HepG2 (cell line): ENCODE measurements around the gene DDRGK1. TPM values are rescaled to one million over a fixed set of nuclear protein-coding genes. Genes with fewer than 3 reads are reported as not detected.

ENCODE experiments used
- ARNT2 ChIP-seq: sonication (generic); formaldehyde crosslinking; IDR thresholded peaks from 2 replicates; pipeline ENCODE4 v1.8.0; 2022; ENCODE audit warnings: mild to moderate bottlenecking, low read depth, missing genetic modification reagents, moderate library complexity
- ATRX ChIP-seq: sonication (generic); formaldehyde crosslinking; IDR thresholded peaks from 2 replicates; pipeline ENCODE4 v1.4.0; 2020; ENCODE audit warnings: missing genetic modification reagents, borderline replicate concordance
- CAMTA2 ChIP-seq: sonication (generic); formaldehyde crosslinking; IDR thresholded peaks from 2 replicates; pipeline ENCODE4 v1.4.0; 2020; ENCODE audit warnings: mild to moderate bottlenecking, missing genetic modification reagents, borderline replicate concordance
- ETV5 ChIP-seq: IDR thresholded peaks from 2 replicates; pipeline ENCODE4 v1.6.1; 2018; ENCODE audit warnings: missing biosample characterization, missing genetic modification reagents, inconsistent platforms, borderline replicate concordance
- EZH2 ChIP-seq: conservative IDR thresholded peaks from 2 replicates; pipeline ENCODE4 v1.6.1; 2012; ENCODE audit warnings: mild to moderate bottlenecking, low read depth, low read length, moderate library complexity
- GLI4 ChIP-seq: sonication (generic); formaldehyde crosslinking; IDR thresholded peaks from 2 replicates; pipeline ENCODE4 v1.5.1; 2020; ENCODE audit warnings: missing genetic modification reagents, mild to moderate bottlenecking, moderate library complexity, borderline replicate concordance
- HOXA5 ChIP-seq: sonication (generic); formaldehyde crosslinking; IDR thresholded peaks from 2 replicates; pipeline ENCODE4 v1.4.0; 2020; ENCODE audit warnings: missing genetic modification reagents
- KDM5B ChIP-seq: sonication (generic); formaldehyde crosslinking; IDR thresholded peaks from 2 replicates; pipeline ENCODE4 v1.4.0; 2020; ENCODE audit warnings: missing genetic modification reagents, mild to moderate bottlenecking, borderline replicate concordance
- PAF1 ChIP-seq: IDR thresholded peaks from 2 replicates; pipeline ENCODE4 v1.6.1; 2016; ENCODE audit warnings: missing genetic modification reagents, missing compliant biosample characterization
- POLR2A ChIP-seq, 2 experiments: IDR thresholded peaks; 2 replicates each; pipeline ENCODE4 v1.6.1; 2011; ENCODE audit warnings: low read depth in 2 of 2, low read length in 2 of 2, mild to moderate bottlenecking in 1 of 2, moderate library complexity in 1 of 2; ENCODE audit not compliant: insufficient read depth in 1 of 2
- RXRB ChIP-seq: IDR thresholded peaks from 2 replicates; pipeline ENCODE4 v1.6.1; 2016; ENCODE audit warnings: borderline replicate concordance, missing genetic modification reagents, missing compliant biosample characterization
- SATB2 ChIP-seq: sonication (generic); formaldehyde crosslinking; IDR thresholded peaks from 2 replicates; pipeline ENCODE4 v1.5.0; 2020; ENCODE audit warnings: missing genetic modification reagents
- SP4 ChIP-seq: sonication (generic); formaldehyde crosslinking; IDR thresholded peaks from 2 replicates; pipeline ENCODE4 v1.8.1; 2023; ENCODE audit warnings: mild to moderate bottlenecking, missing genetic modification reagents
- SRY ChIP-seq: sonication (generic); formaldehyde crosslinking; IDR thresholded peaks from 2 replicates; pipeline ENCODE4 v1.8.0; 2022; ENCODE audit warnings: mild to moderate bottlenecking, missing genetic modification reagents
- SYNCRIP ChIP-seq: fragments of 200-400 bp; formaldehyde crosslinking; IDR thresholded peaks from 2 replicates; pipeline ENCODE4 v1.6.1; 2018; ENCODE audit warnings: mild to moderate bottlenecking, low read depth, low read length; ENCODE audit not compliant: insufficient read depth
- THAP11 ChIP-seq: IDR thresholded peaks from 2 replicates; pipeline ENCODE4 v1.6.1; 2016; ENCODE audit warnings: missing biosample characterization, missing genetic modification reagents
- THAP8 ChIP-seq: sonication (generic); formaldehyde crosslinking; IDR thresholded peaks from 2 replicates; pipeline ENCODE4 v1.5.1; 2020; ENCODE audit warnings: missing genetic modification reagents, mild to moderate bottlenecking, borderline replicate concordance
- TOPORS ChIP-seq: sonication (generic); formaldehyde crosslinking; IDR thresholded peaks from 2 replicates; pipeline ENCODE4 v1.8.0; 2023; ENCODE audit warnings: mild to moderate bottlenecking, missing genetic modification reagents
- ZBTB3 ChIP-seq: sonication (generic); formaldehyde crosslinking; IDR thresholded peaks from 2 replicates; pipeline ENCODE4 v1.4.0; 2020; ENCODE audit warnings: low read depth, mild to moderate bottlenecking, moderate library complexity, missing genetic modification reagents, borderline replicate concordance
- ZFP82 ChIP-seq: sonication (generic); formaldehyde crosslinking; IDR thresholded peaks from 2 replicates; pipeline ENCODE4 v1.5.1; 2020; ENCODE audit warnings: mild to moderate bottlenecking, missing genetic modification reagents, borderline replicate concordance
- ZKSCAN1 ChIP-seq: fragments of 150-350 bp; IDR thresholded peaks from 2 replicates; pipeline ENCODE4 v1.6.1; 2014; ENCODE audit warnings: low read length
- ZNF124 ChIP-seq: sonication (generic); formaldehyde crosslinking; IDR thresholded peaks from 2 replicates; pipeline ENCODE4 v1.4.0; 2020; ENCODE audit warnings: missing genetic modification reagents
- ZNF18 ChIP-seq: sonication (generic); formaldehyde crosslinking; IDR thresholded peaks from 2 replicates; pipeline ENCODE4 v1.8.0; 2022; ENCODE audit warnings: mild to moderate bottlenecking, missing genetic modification reagents; ENCODE audit not compliant: insufficient replicate concordance
- ZNF292 ChIP-seq: sonication (generic); formaldehyde crosslinking; IDR thresholded peaks from 2 replicates; pipeline ENCODE4 v1.8.1; 2022; ENCODE audit warnings: mild to moderate bottlenecking, low read depth, missing genetic modification reagents, borderline replicate concordance
- ZNF329 ChIP-seq: sonication (generic); formaldehyde crosslinking; IDR thresholded peaks from 2 replicates; pipeline ENCODE4 v1.9.0; 2021; ENCODE audit warnings: low read depth, mild to moderate bottlenecking, missing genetic modification reagents
- ZNF414 ChIP-seq: sonication (generic); formaldehyde crosslinking; IDR thresholded peaks from 2 replicates; pipeline ENCODE4 v1.5.0; 2020; ENCODE audit warnings: missing genetic modification reagents
- ZNF547 ChIP-seq: sonication (generic); formaldehyde crosslinking; IDR thresholded peaks from 2 replicates; pipeline ENCODE4 v1.5.1; 2020; ENCODE audit warnings: mild to moderate bottlenecking, missing genetic modification reagents
- ZNF773 ChIP-seq: sonication (generic); formaldehyde crosslinking; IDR thresholded peaks from 2 replicates; pipeline ENCODE4 v1.4.0; 2020; ENCODE audit warnings: missing genetic modification reagents, borderline replicate concordance
- ZNF883 ChIP-seq: sonication (generic); formaldehyde crosslinking; IDR thresholded peaks from 2 replicates; pipeline ENCODE4 v1.5.1; 2020; ENCODE audit warnings: mild to moderate bottlenecking, missing genetic modification reagents; ENCODE audit errors: not compliant biosample characterization
- polyA plus RNA-seq, 8 experiments: library from polyadenylated mRNA; depleted of rRNA in 3 of 8; stranded (reverse) in 7 of 8; unstranded in 1 of 8; fragments of >200 nt; fragmentation: Illumina TruSeq in 4 of 8; extraction: Trizol in 4 of 8; gene quantifications; 2 replicates each; pipeline versions ENCODE4 v1.2.1 to v1.2.3, GENCODE V29; 2011 to 2016; ENCODE audit warnings: low read depth in 4 of 8, missing spikeins in 1 of 8, mixed read lengths in 1 of 8; ENCODE audit not compliant: insufficient read depth in 1 of 8
- total RNA-seq, 5 experiments: library from RNA; depleted of rRNA; stranded (reverse); fragments of >200 nt; fragmentation: Illumina TruSeq; extraction: Trizol; gene quantifications; 2 replicates each; pipeline ENCODE4 v1.2.3, GENCODE V29; 2016; ENCODE audit warnings: low read depth in 1 of 5

The DDRGK1 gene
- total and polyA plus RNA-seq, 2 of the 13 experiments (the other 11 are each of a cell fraction or from before 2014, with no cell fraction given), result 96.7 to 149 TPM

GRCh38 chr20:3204124-3204794 lies at the start of gene DDRGK1 (continued):
- TF ChIP-seq ZNF414 (CRISPR knock-in tag) (peak; percentile 96), ZKSCAN1 (peak; percentile 56; the same call in 1 of the 2 replicates), SRY (CRISPR knock-in tag) (peak; percentile 97), THAP8 (0 out of 2 replicates have a peak, but pooled peaks have one; percentile 61), ZNF883 (CRISPR knock-in tag) (peak; percentile 95), ZNF773 (CRISPR knock-in tag) (no peak; the same call in 1 of the 2 replicates), ETV5 (CRISPR knock-in tag) (peak; percentile 41), ZNF18 (CRISPR knock-in tag) (peak; percentile 71), HOXA5 (CRISPR knock-in tag) (peak; percentile 95), TOPORS (CRISPR knock-in tag) (peak; percentile 99), KDM5B (CRISPR knock-in tag) (peak; percentile 94), ATRX (CRISPR knock-in tag) (0 out of 2 replicates have a peak, but pooled peaks have one; percentile 28), SATB2 (CRISPR knock-in tag) (peak; percentile 89; the same call in 1 of the 2 replicates), CAMTA2 (CRISPR knock-in tag) (peak; percentile 8; the same call in 1 of the 2 replicates), SP4 (CRISPR knock-in tag) (peak; percentile 95), ZFP82 (peak; percentile 61; the same call in 1 of the 2 replicates), SYNCRIP (no peak), THAP11 (CRISPR knock-in tag) (peak; percentile 86), GLI4 (CRISPR knock-in tag) (peak; percentile 84), RXRB (CRISPR knock-in tag) (peak; percentile 82), PAF1 (no peak), POLR2A (IDR thresholded peaks at IDR 0.05; ENCODE audit: insufficient read depth in 1 of 2, low read depth in 2 of 2, low read length in 2 of 2) (peak; percentile 96), ZNF329 (CRISPR knock-in tag) (no peak), EZH2 (no peak), ARNT2 (CRISPR knock-in tag) (peak; percentile 85; the same call in 1 of the 2 replicates), ZNF547 (CRISPR knock-in tag) (peak; percentile 95), ZNF124 (CRISPR knock-in tag) (peak; percentile 85), ZBTB3 (CRISPR knock-in tag) (peak; percentile 87; the same call in 1 of the 2 replicates), ZNF292 (CRISPR knock-in tag) (no peak)
